WERI-Rb-1 (cell line): ENCODE results near the gene GPR101.

Source experiments
- DNase-seq: peaks from one replicate; pipeline ENCODE4 v3.0.0-alpha.2; 2020
- H3K27ac ChIP-seq: fragments of 250-450 bp; sonication (Bioruptor Pico); 2 replicates; pipeline ENCODE4 v1.5.1; 2020; ENCODE audit warnings: mild to moderate bottlenecking, moderate library complexity
- H3K27me3 ChIP-seq: fragments of 250-450 bp; sonication (Bioruptor Pico); 2 replicates; pipeline ENCODE4 v1.5.1; 2021; ENCODE audit warnings: mild to moderate bottlenecking, low read depth, moderate library complexity; ENCODE audit not compliant: insufficient read depth, severe bottlenecking
- H3K36me3 ChIP-seq: fragments of 250-450 bp; sonication (Bioruptor Pico); 2 replicates; pipeline ENCODE4 v1.5.1; 2020; ENCODE audit warnings: mild to moderate bottlenecking, moderate library complexity
- H3K4me3 ChIP-seq: 2 replicates; pipeline ENCODE4 v1.5.1; 2011; ENCODE audit warnings: low read depth, mild to moderate bottlenecking, control low read depth, low read length
- H3K9me3 ChIP-seq: fragments of 250-450 bp; sonication (Bioruptor Pico); 2 replicates; pipeline ENCODE4 v1.5.1; 2021; ENCODE audit warnings: mild to moderate bottlenecking, moderate library complexity; ENCODE audit not compliant: severe bottlenecking
- TF ChIP-seq, protein P1 (sequence below): IDR thresholded peaks from 2 replicates; pipeline ENCODE4 v1.5.1; 2011; ENCODE audit warnings: low read depth, mild to moderate bottlenecking, control low read depth, inconsistent platforms, low read length

GPR101 gene

DNA sequence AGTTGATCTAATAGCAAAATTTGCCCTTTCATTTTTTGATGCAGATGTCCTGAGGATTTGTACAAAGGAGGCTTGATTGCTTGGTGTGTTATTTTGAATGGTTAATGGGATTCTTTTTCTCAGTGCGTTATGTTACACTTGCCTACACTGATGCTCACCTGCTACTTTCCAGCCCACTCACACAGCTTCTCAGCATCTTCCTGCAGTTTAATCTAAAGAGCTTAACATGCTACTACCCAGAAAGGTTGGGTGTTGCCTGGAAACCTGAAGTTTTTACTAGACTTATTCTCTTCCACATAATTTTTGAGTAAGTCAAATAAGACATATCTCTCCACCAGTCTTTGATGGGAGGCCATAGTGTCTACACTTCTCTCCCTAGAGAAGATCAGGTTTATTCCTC, 9.9 kb upstream of the GPR101 start:
- H3K27me3 ChIP-seq, result peaks cover 66% of the 10 kb centered on the region
- no peak overlapping the region for H3K4me3 ChIP-seq
- TF ChIP-seq, protein P1, sequence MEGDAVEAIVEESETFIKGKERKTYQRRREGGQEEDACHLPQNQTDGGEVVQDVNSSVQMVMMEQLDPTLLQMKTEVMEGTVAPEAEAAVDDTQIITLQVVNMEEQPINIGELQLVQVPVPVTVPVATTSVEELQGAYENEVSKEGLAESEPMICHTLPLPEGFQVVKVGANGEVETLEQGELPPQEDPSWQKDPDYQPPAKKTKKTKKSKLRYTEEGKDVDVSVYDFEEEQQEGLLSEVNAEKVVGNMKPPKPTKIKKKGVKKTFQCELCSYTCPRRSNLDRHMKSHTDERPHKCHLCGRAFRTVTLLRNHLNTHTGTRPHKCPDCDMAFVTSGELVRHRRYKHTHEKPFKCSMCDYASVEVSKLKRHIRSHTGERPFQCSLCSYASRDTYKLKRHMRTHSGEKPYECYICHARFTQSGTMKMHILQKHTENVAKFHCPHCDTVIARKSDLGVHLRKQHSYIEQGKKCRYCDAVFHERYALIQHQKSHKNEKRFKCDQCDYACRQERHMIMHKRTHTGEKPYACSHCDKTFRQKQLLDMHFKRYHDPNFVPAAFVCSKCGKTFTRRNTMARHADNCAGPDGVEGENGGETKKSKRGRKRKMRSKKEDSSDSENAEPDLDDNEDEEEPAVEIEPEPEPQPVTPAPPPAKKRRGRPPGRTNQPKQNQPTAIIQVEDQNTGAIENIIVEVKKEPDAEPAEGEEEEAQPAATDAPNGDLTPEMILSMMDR, result no peak
- DNase-seq, result no peak
- H3K27ac ChIP-seq, result no peak overlapping the region
- H3K36me3 ChIP-seq, result no peaks in the 10 kb centered on the region
- no peaks in the 10 kb centered on the region for H3K9me3 ChIP-seq

DNA sequence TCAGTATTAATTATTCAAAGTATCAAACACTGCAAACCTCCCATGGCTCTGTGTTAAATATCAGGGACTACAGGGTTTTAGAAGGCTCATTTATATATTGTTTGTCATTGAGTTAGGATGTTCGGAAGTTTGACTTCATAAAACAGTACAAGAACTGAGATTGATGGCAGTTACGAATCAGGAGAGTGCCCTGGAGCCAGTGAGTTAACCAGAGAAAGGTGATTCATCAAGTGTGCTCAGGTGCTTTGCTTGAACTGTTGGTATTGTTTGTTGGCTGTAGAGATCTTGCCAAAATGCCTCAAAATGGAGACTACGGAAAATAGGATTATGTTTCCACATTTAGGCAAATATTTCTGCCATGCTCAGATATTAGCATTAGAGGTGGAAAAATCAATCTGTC, 7.5 kb upstream of the GPR101 start:
- DNase-seq, result no peak
- TF ChIP-seq, protein P1, result no peak
- H3K36me3 ChIP-seq, result no peaks in the 10 kb centered on the region
- no peak overlapping the region for H3K27ac ChIP-seq
- H3K27me3 ChIP-seq, result peaks cover 70% of the 10 kb centered on the region
- no peak overlapping the region for H3K4me3 ChIP-seq
- no peaks in the 10 kb centered on the region for H3K9me3 ChIP-seq

DNA sequence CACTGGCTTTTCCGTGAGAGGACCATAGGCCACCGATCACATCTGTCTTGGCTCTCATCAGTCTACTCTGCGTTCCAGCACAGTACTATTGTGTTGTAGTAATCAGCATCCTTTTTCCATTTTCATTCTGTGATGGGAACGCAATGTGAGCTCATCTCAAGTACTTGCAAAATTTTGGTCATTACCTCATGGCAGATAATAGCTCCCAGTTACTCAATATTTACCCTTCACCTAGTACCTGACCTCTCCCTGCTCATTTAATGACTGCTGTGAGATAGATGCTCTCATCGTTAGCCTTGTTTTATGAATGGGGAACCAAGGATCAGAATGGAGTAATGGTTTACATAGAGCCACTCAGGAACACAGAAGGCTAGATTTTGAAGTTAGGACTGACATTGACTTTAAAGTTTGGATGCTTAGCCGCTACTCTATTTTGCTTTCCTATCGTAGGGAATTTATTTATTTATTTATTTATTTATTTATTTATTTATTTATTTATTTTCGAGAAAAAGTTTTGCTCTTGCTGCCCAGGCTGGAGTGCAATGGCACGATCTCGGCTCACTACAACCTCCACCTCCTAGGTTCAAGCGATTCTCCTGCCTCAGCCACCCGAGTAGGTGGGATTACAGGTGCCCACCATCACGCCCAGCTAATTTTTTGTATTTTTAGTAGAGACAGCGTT, 6.5 kb upstream of the GPR101 start:
- TF ChIP-seq, protein P1, result no peak
- H3K36me3 ChIP-seq, result no peaks in the 10 kb centered on the region
- H3K27me3 ChIP-seq, result peaks cover 71% of the 10 kb centered on the region

DNA sequence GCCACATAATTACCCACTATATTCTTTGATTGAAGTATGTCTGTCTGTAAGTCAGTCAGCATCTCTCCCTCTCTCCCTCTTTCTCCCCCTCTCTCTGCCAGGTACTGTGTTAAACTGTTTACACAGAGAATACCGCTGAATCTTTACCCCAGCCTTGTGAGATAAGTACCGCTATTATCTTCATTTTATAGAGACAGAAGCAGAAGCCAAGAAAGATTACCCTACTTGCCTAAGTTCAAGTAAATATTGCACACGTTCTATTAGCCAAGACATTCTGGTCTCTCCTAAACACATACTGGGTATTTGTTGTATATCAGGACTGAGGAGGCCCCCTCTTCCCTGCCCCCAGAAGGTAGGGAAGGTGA, 695 bp upstream of the GPR101 start:
- H3K4me3 ChIP-seq, result no peak overlapping the region
- DNase-seq, result no peak
- peaks cover 87% of the 10 kb centered on the region for H3K27me3 ChIP-seq
- H3K27ac ChIP-seq, result no peak overlapping the region
- no peaks in the 10 kb centered on the region for H3K36me3 ChIP-seq
- TF ChIP-seq, protein P1, result no peak
- peaks cover 2% of the 10 kb centered on the region for H3K9me3 ChIP-seq

More for the DNA sequence above, 6.5 kb upstream of the GPR101 start:
- Histone ChIP-seq H3K4me3 (no peak overlapping the region), H3K27ac (no peak overlapping the region), H3K9me3 (no peaks in the 10 kb centered on the region)
- DNase-seq, result no peak

DNA sequence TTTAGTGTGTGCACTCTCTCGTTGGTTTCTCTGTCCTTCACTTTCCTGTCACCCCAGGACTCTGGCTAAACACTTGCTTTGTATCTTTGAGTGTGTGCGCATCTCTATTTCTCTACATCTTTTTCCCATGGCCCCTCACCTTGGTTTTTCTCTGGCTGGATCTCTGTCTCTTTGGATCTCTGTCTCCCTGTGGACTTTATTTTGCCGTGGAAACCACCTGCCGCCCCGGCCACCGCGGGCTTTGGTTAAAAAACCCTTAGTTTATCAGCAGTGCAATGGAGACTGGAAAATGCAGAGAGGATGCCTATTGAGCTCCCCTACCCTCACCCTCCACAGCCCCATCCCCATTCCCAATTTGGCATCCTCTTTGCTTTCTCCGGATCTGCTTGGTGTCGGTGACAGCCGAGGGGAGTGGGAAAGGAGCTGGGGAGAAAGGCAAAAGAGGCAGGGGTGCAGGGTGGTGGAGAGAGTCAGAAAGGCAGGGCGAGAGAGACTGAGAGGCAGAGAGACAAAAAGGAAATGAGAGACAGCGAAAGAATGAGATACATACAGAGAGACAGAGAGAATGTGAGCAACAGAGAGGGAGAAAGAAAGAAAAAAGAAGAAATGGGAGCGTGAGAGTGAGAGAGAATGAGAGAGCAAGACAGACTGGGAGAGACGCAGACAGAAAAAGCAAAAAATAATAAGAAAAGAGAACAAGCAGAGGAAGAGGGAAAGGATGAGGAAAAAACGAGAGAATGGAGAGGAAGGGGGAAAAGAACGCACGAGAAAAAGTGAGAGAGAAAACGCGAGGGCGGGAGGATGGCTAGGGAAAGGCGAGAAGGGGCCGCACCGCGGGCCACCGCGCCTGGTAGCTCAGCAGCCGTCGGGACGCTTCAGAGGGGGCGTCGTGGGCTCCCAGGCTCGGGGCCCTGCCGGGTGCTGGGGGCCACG, 688 bp downstream of the GPR101 start:
- no peak overlapping the region for H3K4me3 ChIP-seq
- peaks cover 79% of the 10 kb centered on the region for H3K27me3 ChIP-seq
- no peak for DNase-seq
- H3K27ac ChIP-seq, result no peak overlapping the region
- TF ChIP-seq, protein P1, result no peak
- H3K9me3 ChIP-seq, result peaks cover 2% of the 10 kb centered on the region
- H3K36me3 ChIP-seq, result no peaks in the 10 kb centered on the region
